ENCODE results near the gene PTPDC1. TPM values are rescaled to one million over a fixed set of nuclear protein-coding genes. Genes with fewer than 3 reads are reported as not detected.

The PTPDC1 gene
- total RNA-seq, 1 donor from 2014 or later = 15.9 TPM

GRCh38 chr9:94096819-94097577 lies 12.7 kb downstream of the PTPDC1 start:
- H3K36me3 ChIP-seq = no peaks in the 10 kb centered on the region
- H3K9ac ChIP-seq = no peak overlapping the region
- H3K4me2 ChIP-seq = no peak overlapping the region
- H3K79me2 ChIP-seq (ENCODE audit: low read depth) = no peaks in the 10 kb centered on the region
- peaks cover 10% of the 10 kb centered on the region for H3F3A ChIP-seq (ENCODE audit: low read depth)
- Mint-ChIP-seq H3K4me1 (peaks cover 9% of the 10 kb centered on the region), H3K36me3 (peaks cover 17% of the 10 kb centered on the region), H3K4me3 (no peak overlapping the region), H3K9me3 (no peaks in the 10 kb centered on the region), H3K27ac (no peak overlapping the region), H3K27me3 (ENCODE audit: insufficient read depth, low read depth) (no peaks in the 10 kb centered on the region)
- no peak overlapping the region for H3K4me3 ChIP-seq
- H3K27me3 ChIP-seq = no peaks in the 10 kb centered on the region
- no peak for DNase-seq (ENCODE audit: low spot score)
- no peaks in the 10 kb centered on the region for H3K9me3 ChIP-seq (ENCODE audit: low read depth)
- H2AFZ ChIP-seq (replicated peaks) = no peak overlapping the region
- no peak for TF ChIP-seq EZH2 (IDR thresholded peaks at IDR 0.05)
- no peak for TF ChIP-seq CTCF (IDR thresholded peaks at IDR 0.05)
- TF ChIP-seq EZH2phosphoT487 (IDR thresholded peaks at IDR 0.05) = no peak
- no peak overlapping the region for H3K27ac ChIP-seq
- no peaks in the 10 kb centered on the region for H4K20me1 ChIP-seq (ENCODE audit: low read depth)
- H3K4me1 ChIP-seq = peaks cover 6% of the 10 kb centered on the region

- no peak for DNase-seq (ENCODE audit: low spot score)
- Histone ChIP-seq H3F3A (ENCODE audit: low read depth) (peaks cover 10% of the 10 kb centered on the region), H3K4me2 (no peak overlapping the region), H3K79me2 (ENCODE audit: low read depth) (no peaks in the 10 kb centered on the region), H3K9ac (no peak overlapping the region), H3K27ac (no peak overlapping the region), H3K4me3 (no peak overlapping the region), H3K36me3 (no peaks in the 10 kb centered on the region), H3K9me3 (ENCODE audit: low read depth) (no peaks in the 10 kb centered on the region), H3K27me3 (no peaks in the 10 kb centered on the region), H4K20me1 (ENCODE audit: low read depth) (no peaks in the 10 kb centered on the region), H2AFZ (replicated peaks) (no peak overlapping the region), H3K4me1 (peaks cover 6% of the 10 kb centered on the region)
- no peaks in the 10 kb centered on the region for H3K27me3 Mint-ChIP-seq (ENCODE audit: insufficient read depth, low read depth)
- H3K4me3 Mint-ChIP-seq = no peak overlapping the region
- no peak overlapping the region for H3K27ac Mint-ChIP-seq
- H3K36me3 Mint-ChIP-seq = peaks cover 17% of the 10 kb centered on the region
- peaks cover 9% of the 10 kb centered on the region for H3K4me1 Mint-ChIP-seq
- no peak for TF ChIP-seq EZH2 (IDR thresholded peaks at IDR 0.05)
- no peak for TF ChIP-seq EZH2phosphoT487 (IDR thresholded peaks at IDR 0.05)
- TF ChIP-seq CTCF (IDR thresholded peaks at IDR 0.05) = no peak
- no peaks in the 10 kb centered on the region for H3K9me3 Mint-ChIP-seq
These were observed 13.6 kb downstream of the PTPDC1 start for GRCh38 chr9:94097788-94098414.

- H3K9me3 Mint-ChIP-seq = no peaks in the 10 kb centered on the region
- no peak overlapping the region for H3K27ac ChIP-seq
- no peak overlapping the region for H3K9ac ChIP-seq
- H3K4me3 ChIP-seq = no peak overlapping the region
- H3K4me3 Mint-ChIP-seq = no peak overlapping the region
- DNase-seq (ENCODE audit: low spot score) = no peak
- H3K36me3 ChIP-seq = no peaks in the 10 kb centered on the region
- H3K27ac Mint-ChIP-seq = no peak overlapping the region
- no peaks in the 10 kb centered on the region for H3K79me2 ChIP-seq (ENCODE audit: low read depth)
- no peaks in the 10 kb centered on the region for H4K20me1 ChIP-seq (ENCODE audit: low read depth)
- H3K27me3 ChIP-seq = no peaks in the 10 kb centered on the region
- no peak overlapping the region for H2AFZ ChIP-seq (replicated peaks)
- no peaks in the 10 kb centered on the region for H3F3A ChIP-seq (ENCODE audit: low read depth)
- peaks cover under 1% of the 10 kb centered on the region for H3K4me1 Mint-ChIP-seq
- H3K27me3 Mint-ChIP-seq (ENCODE audit: insufficient read depth, low read depth) = no peaks in the 10 kb centered on the region
- H3K4me2 ChIP-seq = no peak overlapping the region
- no peaks in the 10 kb centered on the region for H3K9me3 ChIP-seq (ENCODE audit: low read depth)
- no peaks in the 10 kb centered on the region for H3K4me1 ChIP-seq
- TF ChIP-seq EZH2 (IDR thresholded peaks at IDR 0.05) = no peak
- no peak for TF ChIP-seq CTCF (IDR thresholded peaks at IDR 0.05)
- no peak for TF ChIP-seq EZH2phosphoT487 (IDR thresholded peaks at IDR 0.05)
- peaks cover 19% of the 10 kb centered on the region for H3K36me3 Mint-ChIP-seq
These were observed 16.1 kb downstream of the PTPDC1 start for GRCh38 chr9:94100152-94100879.
